HEK293 (cell line): ENCODE measurements around the gene CEP83.
"Not testable (repeated sequence)": the region's sequence is repeated elsewhere in the genome, so short reads cannot be mapped to it uniquely, and the experiment has no call there.

Source experiments
- CTCF ChIA-PET: fragments of 350-600 bp; formaldehyde crosslinking; extraction: SDS; loops from one replicate; lab custom pipeline; 2021; ENCODE audit warnings: antibody characterized with exemption; lab: Yijun Ruan, JAX
- POLR2A ChIA-PET: fragments of 300-600 bp; formaldehyde crosslinking; extraction: SDS; loops from one replicate; lab custom pipeline; 2020; ENCODE audit warnings: antibody characterized with exemption, inconsistent platforms; lab: Yijun Ruan, JAX
- H3K27ac ChIP-seq: fragments of 200-500 bp; sonication (Bioruptor generic); 2 replicates; pipeline ENCODE4 v1.5.1; 2014; ENCODE audit warnings: low read depth, low read length, control low read depth, inconsistent platforms; ENCODE audit errors: extremely low read depth
- H3K36me3 ChIP-seq, 2 experiments: fragments of 200-500 bp in 1 of 2; sonication (Bioruptor generic) in 1 of 2; 1 replicate in 1 of 2; 2 replicates in 1 of 2; pipeline ENCODE4 v1.5.1; 2014 to 2017; ENCODE audit warnings: inconsistent platforms in 2 of 2, low read length in 2 of 2; ENCODE audit not compliant: control insufficient read depth in 2 of 2, insufficient read depth in 1 of 2
- H3K4me1 ChIP-seq: fragments of 200-500 bp; sonication (Bioruptor generic); 2 replicates; pipeline ENCODE4 v1.5.1; 2014; ENCODE audit warnings: mild to moderate bottlenecking, low read length, inconsistent platforms; ENCODE audit not compliant: control insufficient read depth, insufficient read depth
- H3K4me3 ChIP-seq: 2 replicates; pipeline ENCODE4 v1.5.1; 2011; ENCODE audit warnings: low read depth, mild to moderate bottlenecking, control low read depth, low read length, moderate library complexity
- H3K9me3 ChIP-seq: fragments of 200-500 bp; sonication (Bioruptor generic); 2 replicates; pipeline ENCODE4 v1.5.1; 2014; ENCODE audit warnings: low read depth, low read length, inconsistent platforms; ENCODE audit not compliant: control insufficient read depth, insufficient read depth
- HIC1 ChIP-seq: fragments of 450-650 bp; formaldehyde crosslinking; IDR thresholded peaks from 2 replicates; pipeline ENCODE4 v1.5.1; 2016; ENCODE audit warnings: missing biosample characterization, missing genetic modification characterization
- INSM2 ChIP-seq: fragments of 450-650 bp; formaldehyde crosslinking; IDR thresholded peaks from 2 replicates; pipeline ENCODE4 v1.5.1; 2016; ENCODE audit warnings: missing biosample characterization, missing genetic modification characterization
- KLF10 ChIP-seq: fragments of 450-650 bp; IDR thresholded peaks from 2 replicates; pipeline ENCODE4 v1.5.1; 2018; ENCODE audit warnings: missing biosample characterization, mild to moderate bottlenecking, missing genetic modification characterization
- MEIS1 ChIP-seq: sonication (generic); formaldehyde crosslinking; IDR thresholded peaks from 2 replicates; pipeline ENCODE4 v1.8.1; 2022; ENCODE audit warnings: missing genetic modification reagents, mild to moderate bottlenecking, borderline replicate concordance
- OSR2 ChIP-seq: fragments of 450-650 bp; formaldehyde crosslinking; IDR thresholded peaks from 2 replicates; pipeline ENCODE4 v1.5.1; 2016; ENCODE audit warnings: missing biosample characterization, missing genetic modification characterization
- SETDB1 ChIP-seq: IDR thresholded peaks from one replicate; pipeline ENCODE4 v1.6.1; 2017; ENCODE audit warnings: mild to moderate bottlenecking, low read length, moderate library complexity, mixed read lengths; ENCODE audit not compliant: insufficient read length
- ZBTB6 ChIP-seq: fragments of 450-650 bp; formaldehyde crosslinking; IDR thresholded peaks from 2 replicates; pipeline ENCODE4 v1.5.1; 2017; ENCODE audit warnings: missing biosample characterization, missing genetic modification characterization
- ZFHX2 ChIP-seq: fragments of 450-650 bp; formaldehyde crosslinking; conservative IDR thresholded peaks from 2 replicates; pipeline ENCODE4 v1.5.1; 2016; ENCODE audit warnings: missing biosample characterization, missing genetic modification characterization
- ZNF140 ChIP-seq: fragments of 450-650 bp; formaldehyde crosslinking; IDR thresholded peaks from 2 replicates; pipeline ENCODE4 v1.5.1; 2016; ENCODE audit warnings: missing biosample characterization, missing genetic modification characterization
- ZNF16 ChIP-seq: fragments of 450-650 bp; formaldehyde crosslinking; IDR thresholded peaks from 2 replicates; pipeline ENCODE4 v1.5.1; 2016; ENCODE audit warnings: low read depth, missing biosample characterization, missing genetic modification characterization
- ZNF24 ChIP-seq: fragments of 450-650 bp; formaldehyde crosslinking; IDR thresholded peaks from 2 replicates; pipeline ENCODE4 v1.5.1; 2016; ENCODE audit warnings: missing biosample characterization, missing genetic modification characterization
- ZNF248 ChIP-seq: fragments of 450-650 bp; formaldehyde crosslinking; IDR thresholded peaks from 2 replicates; pipeline ENCODE4 v1.5.1; 2017; ENCODE audit warnings: missing biosample characterization, missing genetic modification characterization
- ZNF335 ChIP-seq: fragments of 450-650 bp; formaldehyde crosslinking; conservative IDR thresholded peaks from 2 replicates; pipeline ENCODE4 v1.5.1; 2016; ENCODE audit warnings: missing biosample characterization, missing genetic modification characterization
- ZNF362 ChIP-seq: fragments of 450-650 bp; formaldehyde crosslinking; IDR thresholded peaks from 2 replicates; pipeline ENCODE4 v1.5.1; 2016; ENCODE audit warnings: missing biosample characterization, missing genetic modification characterization
- ZNF391 ChIP-seq: fragments of 450-650 bp; formaldehyde crosslinking; IDR thresholded peaks from 2 replicates; pipeline ENCODE4 v1.5.1; 2016; ENCODE audit warnings: low read depth, missing biosample characterization, missing genetic modification characterization, borderline replicate concordance
- ZNF394 ChIP-seq: fragments of 450-650 bp; formaldehyde crosslinking; IDR thresholded peaks from 2 replicates; pipeline ENCODE4 v1.5.1; 2016; ENCODE audit warnings: missing biosample characterization, missing genetic modification characterization, mild to moderate bottlenecking, moderate library complexity, borderline replicate concordance
- ZNF433 ChIP-seq: fragments of 450-650 bp; formaldehyde crosslinking; IDR thresholded peaks from 2 replicates; pipeline ENCODE4 v1.5.1; 2016; ENCODE audit warnings: missing biosample characterization, missing genetic modification characterization, low read depth
- ZNF48 ChIP-seq: fragments of 450-650 bp; formaldehyde crosslinking; IDR thresholded peaks from 2 replicates; pipeline ENCODE4 v1.5.1; 2016; ENCODE audit warnings: missing biosample characterization, missing genetic modification characterization
- ZNF544 ChIP-seq: fragments of 450-650 bp; formaldehyde crosslinking; IDR thresholded peaks from 2 replicates; pipeline ENCODE4 v1.5.0; 2017; ENCODE audit warnings: missing biosample characterization, missing genetic modification characterization
- ZNF621 ChIP-seq: fragments of 450-650 bp; formaldehyde crosslinking; IDR thresholded peaks from 2 replicates; pipeline ENCODE4 v1.5.1; 2017; ENCODE audit warnings: missing biosample characterization, missing genetic modification characterization
- ZNF701 ChIP-seq: fragments of 450-650 bp; formaldehyde crosslinking; IDR thresholded peaks from 2 replicates; pipeline ENCODE4 v1.5.1; 2016; ENCODE audit warnings: missing biosample characterization, missing genetic modification characterization
- TF ChIP-seq, protein P1 (sequence below): IDR thresholded peaks from 2 replicates; pipeline ENCODE4 v1.6.1; 2011; ENCODE audit warnings: mild to moderate bottlenecking, low read depth, low read length, borderline replicate concordance
- TF ChIP-seq, protein P2 (sequence below): fragments of 450-650 bp; formaldehyde crosslinking; IDR thresholded peaks from 2 replicates; pipeline ENCODE4 v1.5.1; 2016; ENCODE audit warnings: missing biosample characterization, missing genetic modification characterization

CEP83 gene

DNA sequence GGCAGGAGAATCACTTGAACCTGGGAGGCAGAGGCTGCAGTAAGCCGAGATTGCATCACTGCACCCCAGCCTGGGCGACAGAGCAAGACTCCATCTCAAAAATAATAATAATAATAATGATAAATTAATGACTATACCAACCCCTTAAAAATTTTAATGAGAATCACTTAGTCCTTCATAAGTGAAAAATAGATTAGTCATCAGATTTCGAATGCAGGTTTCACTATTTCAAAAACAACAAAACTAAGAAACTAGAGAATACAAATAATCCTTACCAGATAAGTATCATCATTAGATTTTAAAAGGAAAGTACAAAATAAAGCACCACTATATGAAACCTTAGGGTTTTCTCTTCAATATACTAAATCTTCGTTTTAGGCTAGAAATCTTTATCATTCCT, 62.3 kb downstream of the CEP83 start:
- POLR2A ChIA-PET, result no interaction called here
- H3K4me1 ChIP-seq, result no peaks in the 10 kb centered on the region
- H3K4me3 ChIP-seq, result no peak overlapping the region
- peaks cover under 1 to 9% of the 10 kb centered on the region in 2 experiments for H3K36me3 ChIP-seq
- TF ChIP-seq ZNF621 (tag by site-specific recombination) (no peak), ZNF140 (tag by site-specific recombination) (no peak), KLF10 (tag by site-specific recombination) (no peak), ZFHX2 (no peak), OSR2 (tag by site-specific recombination) (no peak), ZBTB6 (tag by site-specific recombination) (no peak), ZNF16 (no peak), ZNF433 (tag by site-specific recombination) (no peak), SETDB1 (no peak), ZNF701 (tag by site-specific recombination) (no peak), ZNF48 (tag by site-specific recombination) (no peak), ZNF24 (no peak)
- TF ChIP-seq, protein P1, sequence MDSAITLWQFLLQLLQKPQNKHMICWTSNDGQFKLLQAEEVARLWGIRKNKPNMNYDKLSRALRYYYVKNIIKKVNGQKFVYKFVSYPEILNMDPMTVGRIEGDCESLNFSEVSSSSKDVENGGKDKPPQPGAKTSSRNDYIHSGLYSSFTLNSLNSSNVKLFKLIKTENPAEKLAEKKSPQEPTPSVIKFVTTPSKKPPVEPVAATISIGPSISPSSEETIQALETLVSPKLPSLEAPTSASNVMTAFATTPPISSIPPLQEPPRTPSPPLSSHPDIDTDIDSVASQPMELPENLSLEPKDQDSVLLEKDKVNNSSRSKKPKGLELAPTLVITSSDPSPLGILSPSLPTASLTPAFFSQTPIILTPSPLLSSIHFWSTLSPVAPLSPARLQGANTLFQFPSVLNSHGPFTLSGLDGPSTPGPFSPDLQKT, result no peak
- TF ChIP-seq, protein P2, sequence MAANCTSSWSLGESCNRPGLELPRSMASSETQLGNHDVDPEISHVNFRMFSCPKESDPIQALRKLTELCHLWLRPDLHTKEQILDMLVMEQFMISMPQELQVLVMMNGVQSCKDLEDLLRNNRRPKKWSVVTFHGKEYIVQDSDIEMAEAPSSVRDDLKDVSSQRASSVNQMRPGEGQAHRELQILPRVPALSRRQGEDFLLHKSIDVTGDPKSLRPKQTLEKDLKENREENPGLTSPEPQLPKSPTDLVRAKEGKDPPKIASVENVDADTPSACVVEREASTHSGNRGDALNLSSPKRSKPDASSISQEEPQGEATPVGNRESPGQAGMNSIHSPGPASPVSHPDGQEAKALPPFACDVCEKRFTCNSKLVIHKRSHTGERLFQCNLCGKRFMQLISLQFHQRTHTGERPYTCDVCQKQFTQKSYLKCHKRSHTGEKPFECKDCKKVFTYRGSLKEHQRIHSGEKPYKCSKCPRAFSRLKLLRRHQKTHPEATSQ, result no peak
- no peaks in the 10 kb centered on the region for H3K9me3 ChIP-seq
- CTCF ChIA-PET, result no interaction called here
- no peak overlapping the region for H3K27ac ChIP-seq

GRCh38 chr12:94396014-94396413, 63.7 kb downstream of the CEP83 start:
- H3K27ac ChIP-seq, H3K36me3 ChIP-seq, CTCF ChIA-PET, H3K4me1 ChIP-seq, POLR2A ChIA-PET, H3K4me3 ChIP-seq, H3K9me3 ChIP-seq: not testable (repeated sequence)

GRCh38 chr12:94390130-94390485, 69.6 kb downstream of the CEP83 start:
- peaks cover 0 to 7% of the 10 kb centered on the region in 2 experiments; a peak in 1 of 3 replicates for H3K36me3 ChIP-seq
- H3K4me1 ChIP-seq, result no peaks in the 10 kb centered on the region
- H3K9me3 ChIP-seq, result no peaks in the 10 kb centered on the region
- no peak overlapping the region for H3K4me3 ChIP-seq
- CTCF ChIA-PET, result interaction anchor here (0.6 kb wide), 1 partner anchor 85 kb away, joined by 3 read pairs; no protein-coding TSS in a partner anchor
- POLR2A ChIA-PET, result no interaction called here
- no peak overlapping the region for H3K27ac ChIP-seq
- TF ChIP-seq ZNF248 (no peak), KLF10 (tag by site-specific recombination) (no peak), HIC1 (tag by site-specific recombination) (no peak), MEIS1 (CRISPR knock-in tag) (no peak), ZNF391 (no peak), SETDB1 (no peak), ZNF335 (no peak), ZNF544 (tag by site-specific recombination) (no peak), INSM2 (tag by site-specific recombination) (no peak), ZNF394 (tag by site-specific recombination) (no peak), ZNF362 (tag by site-specific recombination) (no peak)
